ENCODE data around the gene COPS9. TPM values are rescaled to one million over a fixed set of nuclear protein-coding genes. Genes with fewer than 3 reads are reported as not detected.

COPS9 gene
- total RNA-seq, 1 experiment from 2014 or later = 202 TPM

DNA sequence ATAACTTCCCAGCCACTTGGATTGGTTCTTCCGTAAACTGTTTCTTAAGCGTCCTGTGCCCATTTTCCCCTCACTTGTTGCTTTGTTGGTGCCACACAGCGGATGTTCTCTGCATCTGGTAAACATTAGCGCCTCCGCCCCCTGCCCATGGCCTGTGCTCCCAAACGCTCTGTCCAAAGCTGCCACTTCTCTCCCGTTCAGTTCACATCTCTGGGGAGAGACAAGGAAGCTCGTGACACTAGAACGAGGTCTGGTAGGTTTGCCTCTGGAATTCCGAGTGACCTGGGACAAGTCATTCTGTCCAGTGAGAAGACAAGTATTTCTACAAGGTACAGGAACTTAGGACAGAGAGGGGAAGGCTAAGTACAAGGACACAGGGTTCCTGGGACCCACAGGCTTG, 9.4 kb downstream of the COPS9 start:
- no peaks in the 10 kb centered on the region for H3K4me1 ChIP-seq (replicated peaks; ENCODE audit: insufficient read depth)
- H3K36me3 ChIP-seq (ENCODE audit: low read depth) = peaks cover 11% of the 10 kb centered on the region; the same call in 1 of the 2 replicates
- no TSS peak for BruUV-seq (replicated peaks)
- CTCF ChIA-PET = interaction anchor here (0.5 kb wide), 1 partner anchor 66 kb away, joined by 5 read pairs; no protein-coding TSS in a partner anchor
- intact Hi-C loops (cut with micrococcal nuclease; ENCODE audit: unreplicated experiment) = no loop called here
- no peak overlapping the region for H3K4me3 ChIP-seq
- H3K79me2 ChIP-seq (ENCODE audit: low read depth) = no peaks in the 10 kb centered on the region
- TF ChIP-seq CTCF (conservative IDR thresholded peaks at IDR 0.05) (no peak), EZH2 (IDR thresholded peaks at IDR 0.05; ENCODE audit: low read depth) (no peak)
- H4K20me1 ChIP-seq (ENCODE audit: insufficient read depth) = no peaks in the 10 kb centered on the region; the same call in 1 of the 2 replicates
- no peaks in the 10 kb centered on the region for H3F3A ChIP-seq (ENCODE audit: insufficient read depth, low read depth)
- no peaks in the 10 kb centered on the region for H3K9me2 ChIP-seq (ENCODE audit: insufficient read depth)
- peaks cover 4% of the 10 kb centered on the region; the same call in 1 of the 2 replicates for H3K27me3 ChIP-seq (ENCODE audit: insufficient read depth, low read depth)
- H3K27ac ChIP-seq = no peak overlapping the region
- POLR2A ChIA-PET (ENCODE audit: unreplicated experiment) = no interaction called here
- DNase-seq = no peak
- H2AFZ ChIP-seq = no peak overlapping the region
- H3K9me3 ChIP-seq (ENCODE audit: insufficient read depth, low read depth) = no peaks in the 10 kb centered on the region
- H3K4me2 ChIP-seq = no peak overlapping the region

DNA sequence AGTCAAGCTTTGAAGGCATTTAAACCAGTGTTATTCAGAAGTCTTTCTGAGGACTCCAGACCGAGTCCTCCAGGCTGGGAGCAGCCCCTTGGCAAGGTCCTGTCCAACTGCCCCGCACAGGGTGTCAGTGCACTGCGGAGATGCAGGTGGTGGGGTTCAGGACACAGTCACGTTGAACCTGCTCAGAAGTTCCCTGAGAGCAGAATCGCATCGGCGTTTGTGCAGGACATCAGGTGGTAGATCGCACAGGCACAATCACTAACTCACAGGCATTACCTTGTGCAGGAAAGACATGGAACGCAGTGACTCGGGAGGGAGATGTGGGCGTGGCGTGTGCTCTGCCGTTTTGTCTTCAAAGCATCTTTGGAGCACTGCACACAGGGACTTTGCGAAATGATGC, 10.4 kb downstream of the COPS9 start:
- Histone ChIP-seq H3K36me3 (ENCODE audit: low read depth) (0 out of 2 replicates have a peak, but pooled peaks cover 2% of the 10 kb centered on the region), H3K79me2 (ENCODE audit: low read depth) (no peaks in the 10 kb centered on the region), H3K9me3 (ENCODE audit: insufficient read depth, low read depth) (no peaks in the 10 kb centered on the region), H3K4me1 (replicated peaks; ENCODE audit: insufficient read depth) (no peaks in the 10 kb centered on the region), H3K27ac (no peak overlapping the region), H3K4me2 (no peak overlapping the region), H2AFZ (no peak overlapping the region), H3K4me3 (no peak overlapping the region), H3K9me2 (ENCODE audit: insufficient read depth) (no peaks in the 10 kb centered on the region), H4K20me1 (ENCODE audit: insufficient read depth) (no peaks in the 10 kb centered on the region), H3K27me3 (ENCODE audit: insufficient read depth, low read depth) (peaks cover 14% of the 10 kb centered on the region), H3F3A (ENCODE audit: insufficient read depth, low read depth) (no peaks in the 10 kb centered on the region)
- no peak for DNase-seq
- CTCF ChIA-PET = no interaction called here
- intact Hi-C loops (cut with micrococcal nuclease; ENCODE audit: unreplicated experiment) = no loop called here
- POLR2A ChIA-PET (ENCODE audit: unreplicated experiment) = no interaction called here
- BruUV-seq (replicated peaks) = no TSS peak
- TF ChIP-seq EZH2 (IDR thresholded peaks at IDR 0.05; ENCODE audit: low read depth) = no peak
- no peak for TF ChIP-seq CTCF (conservative IDR thresholded peaks at IDR 0.05)

DNA sequence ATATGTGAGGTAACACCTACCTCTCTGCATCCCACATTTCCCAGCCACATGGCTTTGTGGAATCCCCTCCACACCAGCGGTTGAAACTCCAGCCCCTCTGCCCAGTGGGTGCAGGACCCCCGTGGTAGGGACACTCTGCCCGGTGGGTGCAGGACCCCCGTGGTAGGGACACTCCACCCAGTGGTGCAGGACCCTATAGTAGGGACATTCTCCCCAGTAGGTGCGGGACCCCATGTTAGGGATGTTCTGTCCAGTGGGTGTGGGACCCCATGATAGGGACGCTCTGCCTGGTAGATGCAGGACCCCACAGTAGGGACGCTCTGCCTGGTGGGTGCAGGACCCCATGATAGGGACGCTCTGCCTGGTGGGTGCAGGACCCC, 11.5 kb downstream of the COPS9 start:
- H3K9me3 ChIP-seq (ENCODE audit: insufficient read depth, low read depth) = no peaks in the 10 kb centered on the region
- intact Hi-C loops (cut with micrococcal nuclease; ENCODE audit: unreplicated experiment) = no loop called here
- no peaks in the 10 kb centered on the region for H4K20me1 ChIP-seq (ENCODE audit: insufficient read depth)
- H3K4me3 ChIP-seq = no peak overlapping the region
- no TSS peak for BruUV-seq (replicated peaks)
- H3F3A ChIP-seq (ENCODE audit: insufficient read depth, low read depth) = no peaks in the 10 kb centered on the region
- no peaks in the 10 kb centered on the region for H3K36me3 ChIP-seq (ENCODE audit: low read depth)
- TF ChIP-seq EZH2 (IDR thresholded peaks at IDR 0.05; ENCODE audit: low read depth) = no peak
- no peak for TF ChIP-seq CTCF (conservative IDR thresholded peaks at IDR 0.05)
- no peak overlapping the region for H2AFZ ChIP-seq
- H3K27ac ChIP-seq = no peak overlapping the region
- no peak overlapping the region for H3K4me2 ChIP-seq
- peaks cover 25% of the 10 kb centered on the region for H3K27me3 ChIP-seq (ENCODE audit: insufficient read depth, low read depth)
- ChIA-PET POLR2A (ENCODE audit: unreplicated experiment) (no interaction called here), CTCF (no interaction called here)
- H3K79me2 ChIP-seq (ENCODE audit: low read depth) = no peaks in the 10 kb centered on the region
- H3K4me1 ChIP-seq (replicated peaks; ENCODE audit: insufficient read depth) = no peaks in the 10 kb centered on the region
- H3K9me2 ChIP-seq (ENCODE audit: insufficient read depth) = no peaks in the 10 kb centered on the region
- no peak for DNase-seq
